HFF-Myc (cell line): ENCODE measurements around the gene POC1B.
A peak's percentile ranks its signal among the peaks of the same experiment; 100 is the strongest.

Experiments used
- DNase-seq: peaks from one replicate; pipeline ENCODE4 v3.0.0-alpha.2; 2011; ENCODE audit warnings: low read depth; ENCODE audit errors: extremely low read depth
- H3K4me3 ChIP-seq: replicated peaks from 2 replicates; pipeline ENCODE4 v1.5.1; 2011; ENCODE audit warnings: low read depth, mild to moderate bottlenecking, control low read depth, low read length
- TF ChIP-seq, protein P1 (sequence below): IDR thresholded peaks from 2 replicates; pipeline ENCODE4 v1.5.1; 2012; ENCODE audit warnings: mild to moderate bottlenecking, low read depth, low read length, control low read depth; ENCODE audit errors: missing control alignments

POC1B gene

DNA sequence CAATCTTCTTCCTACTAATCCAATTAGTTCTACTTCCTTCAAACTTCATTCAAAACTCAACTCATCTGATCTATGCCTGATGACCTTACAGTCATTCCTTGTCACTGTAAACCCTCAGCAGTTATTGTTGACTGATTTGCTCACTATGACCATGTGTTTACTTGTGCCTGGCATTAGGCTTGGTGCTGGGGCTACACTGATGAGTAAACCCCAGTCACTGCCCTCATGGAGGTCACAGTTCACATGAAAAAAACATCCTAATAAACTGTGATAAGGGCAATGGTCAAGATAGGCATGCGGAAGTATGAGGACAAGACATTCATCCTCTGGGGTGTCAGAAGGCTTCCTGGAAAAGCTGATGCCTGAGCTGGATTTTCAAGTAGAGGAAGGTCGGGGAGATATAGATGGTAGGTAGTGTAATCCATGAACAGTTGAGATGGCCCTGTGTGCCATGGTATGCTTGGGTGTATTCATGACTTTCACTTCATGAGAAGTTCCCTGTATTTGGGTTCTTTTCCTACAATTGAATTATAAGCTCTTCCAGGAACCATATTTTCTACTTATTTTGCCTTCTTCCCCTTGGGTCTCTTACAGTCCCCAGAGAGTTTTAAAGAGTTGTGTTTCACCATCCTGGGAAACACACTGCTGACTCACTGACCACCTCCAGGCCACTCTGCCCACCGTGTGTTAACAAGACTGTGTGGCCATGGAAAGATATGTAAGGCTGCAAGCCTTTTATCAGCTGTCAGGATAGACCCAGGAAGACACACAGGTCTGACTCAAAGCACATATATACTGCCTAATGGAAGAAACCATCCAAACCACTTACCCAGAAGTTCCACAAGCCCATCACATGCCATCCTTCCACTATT lies 134.8 kb downstream of the POC1B start:
- TF ChIP-seq, protein P1, sequence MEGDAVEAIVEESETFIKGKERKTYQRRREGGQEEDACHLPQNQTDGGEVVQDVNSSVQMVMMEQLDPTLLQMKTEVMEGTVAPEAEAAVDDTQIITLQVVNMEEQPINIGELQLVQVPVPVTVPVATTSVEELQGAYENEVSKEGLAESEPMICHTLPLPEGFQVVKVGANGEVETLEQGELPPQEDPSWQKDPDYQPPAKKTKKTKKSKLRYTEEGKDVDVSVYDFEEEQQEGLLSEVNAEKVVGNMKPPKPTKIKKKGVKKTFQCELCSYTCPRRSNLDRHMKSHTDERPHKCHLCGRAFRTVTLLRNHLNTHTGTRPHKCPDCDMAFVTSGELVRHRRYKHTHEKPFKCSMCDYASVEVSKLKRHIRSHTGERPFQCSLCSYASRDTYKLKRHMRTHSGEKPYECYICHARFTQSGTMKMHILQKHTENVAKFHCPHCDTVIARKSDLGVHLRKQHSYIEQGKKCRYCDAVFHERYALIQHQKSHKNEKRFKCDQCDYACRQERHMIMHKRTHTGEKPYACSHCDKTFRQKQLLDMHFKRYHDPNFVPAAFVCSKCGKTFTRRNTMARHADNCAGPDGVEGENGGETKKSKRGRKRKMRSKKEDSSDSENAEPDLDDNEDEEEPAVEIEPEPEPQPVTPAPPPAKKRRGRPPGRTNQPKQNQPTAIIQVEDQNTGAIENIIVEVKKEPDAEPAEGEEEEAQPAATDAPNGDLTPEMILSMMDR = no peak
- no peak for DNase-seq
- H3K4me3 ChIP-seq = no peak overlapping the region

DNA sequence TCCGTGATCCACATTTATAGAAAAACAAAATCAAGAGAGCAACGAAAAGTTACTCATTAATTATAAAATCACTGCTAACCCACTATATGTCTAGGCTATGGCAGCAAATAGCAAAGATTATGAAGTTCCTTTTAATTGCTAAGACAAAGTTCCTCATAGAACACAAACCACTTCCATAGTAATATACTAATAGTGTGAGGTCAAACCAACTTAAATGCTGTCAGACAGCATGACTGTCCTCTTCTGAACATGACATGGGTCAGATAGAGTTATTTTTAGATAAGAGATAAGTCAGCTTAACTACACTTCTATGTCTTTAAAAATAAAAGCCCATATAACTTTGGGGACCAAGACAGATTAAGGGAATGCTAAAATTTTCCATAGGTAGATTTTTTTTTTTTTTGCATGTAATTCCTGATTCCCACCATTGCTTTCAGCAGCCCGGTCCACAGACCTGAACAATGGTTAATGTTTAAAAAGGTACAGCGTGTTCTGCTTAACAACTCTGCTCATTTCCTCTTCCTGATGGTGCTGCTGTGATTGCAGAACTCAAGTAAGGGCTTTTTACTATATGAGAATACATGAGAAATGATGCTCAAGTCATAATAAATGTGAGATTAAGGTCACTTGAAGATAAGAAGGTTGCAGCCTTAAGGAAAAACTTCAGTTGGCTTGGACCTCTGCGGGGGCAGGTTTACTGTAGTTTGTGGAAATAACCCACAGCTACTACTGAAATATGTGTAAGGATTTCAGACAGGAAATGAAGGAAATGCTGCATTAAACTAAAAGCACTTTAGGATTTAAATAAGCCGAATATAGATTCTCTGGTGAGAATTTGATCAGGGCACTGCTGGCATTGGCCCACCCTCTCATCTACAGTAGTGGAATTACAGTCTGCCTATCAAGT lies 135.8 kb downstream of the POC1B start:
- no peak overlapping the region for H3K4me3 ChIP-seq
- no peak for DNase-seq
- TF ChIP-seq, protein P1 = no peak

DNA sequence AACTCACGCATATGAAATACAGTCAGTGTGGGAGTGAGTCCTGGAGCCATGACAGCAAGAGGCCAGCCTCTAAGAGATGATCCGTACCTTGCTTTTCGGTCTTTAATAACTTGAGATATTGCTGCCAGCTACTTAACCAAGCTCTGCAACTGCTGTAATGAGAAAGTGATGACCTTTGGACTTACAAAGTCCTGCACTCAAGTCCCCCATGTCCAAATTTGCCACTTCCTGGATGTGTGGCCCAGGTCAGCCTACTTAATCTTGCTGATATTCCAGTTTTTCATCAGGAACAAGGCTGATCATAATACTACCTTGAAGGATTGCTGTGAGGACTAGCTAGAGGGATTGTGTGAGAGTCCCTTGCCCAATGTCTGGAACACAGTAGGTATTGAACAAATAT lies 139.7 kb downstream of the POC1B start:
- H3K4me3 ChIP-seq = no peak overlapping the region
- TF ChIP-seq, protein P1 = no peak
- no peak for DNase-seq

DNA sequence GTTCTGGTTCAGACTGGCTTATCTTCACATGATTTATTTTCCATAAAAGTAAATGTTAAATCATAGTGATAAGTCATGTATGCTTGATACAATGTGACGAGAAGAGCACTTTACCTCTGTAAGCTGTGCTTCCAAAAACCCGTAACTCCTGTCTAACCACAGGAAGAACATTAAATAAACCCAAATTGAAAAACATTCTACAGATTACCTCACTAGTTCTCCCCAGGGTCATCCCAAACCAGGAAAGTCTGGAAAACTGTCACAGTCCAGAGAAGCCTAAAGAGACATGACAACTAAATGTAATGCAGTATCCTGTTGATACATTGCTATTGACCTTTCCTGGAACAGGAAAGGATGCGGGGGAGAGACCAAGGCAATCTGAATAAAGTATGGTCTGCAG lies 141.0 kb downstream of the POC1B start:
- H3K4me3 ChIP-seq = no peak overlapping the region
- TF ChIP-seq, protein P1 = no peak

DNA sequence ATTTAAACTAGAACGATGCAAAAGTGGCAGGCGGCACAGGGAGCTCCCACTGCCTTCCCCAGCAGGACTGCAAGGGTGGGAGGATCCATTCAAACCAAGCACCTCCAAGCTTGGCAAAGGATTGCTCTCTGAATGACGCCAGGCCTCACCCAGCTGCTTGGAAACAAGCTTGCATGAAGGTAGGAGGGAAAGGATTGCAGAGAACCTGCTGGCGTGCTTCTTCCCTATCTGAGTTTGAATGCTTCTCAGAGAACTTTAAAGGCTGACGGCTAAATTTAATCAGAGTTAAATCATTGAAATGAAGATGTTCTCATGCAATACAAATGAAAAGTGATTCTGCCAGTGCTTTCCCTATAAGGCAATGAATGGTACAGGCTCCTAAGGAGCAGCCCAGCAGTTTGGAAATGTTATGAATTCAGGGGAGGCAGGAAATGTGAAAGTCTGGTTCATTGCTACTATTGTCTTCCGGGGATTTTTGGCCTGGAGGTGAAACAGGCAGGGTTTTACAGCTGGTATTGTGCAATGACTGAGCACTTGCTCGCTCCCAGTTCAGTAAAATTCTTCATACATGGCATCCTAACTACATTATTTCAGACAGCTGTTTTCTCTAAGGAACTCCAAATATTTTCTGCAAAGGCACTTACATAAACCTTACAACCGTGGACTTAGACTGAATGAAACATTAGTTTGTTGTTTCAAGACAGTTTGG lies 141.6 kb downstream of the POC1B start:
- DNase-seq = peak; percentile 89
- TF ChIP-seq, protein P1 = no peak
- H3K4me3 ChIP-seq = peak overlapping the region; percentile 8; the same call in 1 of the 2 replicates

More for the DNA sequence above, 141.0 kb downstream of the POC1B start:
- no peak for DNase-seq
